ENCODE data around the gene GAA.

GAA gene

DNA sequence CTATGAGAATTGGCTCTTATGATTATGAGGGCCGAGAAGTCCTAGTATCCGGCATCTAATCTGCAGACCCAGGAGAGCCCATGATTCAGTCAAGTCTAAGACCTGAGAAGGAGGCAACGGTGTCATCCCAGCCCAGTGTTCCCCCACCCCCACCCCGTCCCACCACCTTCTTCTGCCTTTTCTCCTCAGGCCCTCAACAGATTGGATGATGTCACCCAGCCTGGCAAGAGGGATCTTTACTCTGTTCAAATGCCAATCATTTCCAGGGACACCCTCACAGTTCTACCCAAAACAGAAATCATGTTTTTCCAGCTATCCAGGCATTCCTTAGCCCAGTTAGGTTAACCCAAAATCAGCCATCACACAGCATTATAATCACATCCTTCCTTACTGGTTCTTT, 10.0 kb upstream of the GAA start:
- TF ChIP-seq, protein P1, sequence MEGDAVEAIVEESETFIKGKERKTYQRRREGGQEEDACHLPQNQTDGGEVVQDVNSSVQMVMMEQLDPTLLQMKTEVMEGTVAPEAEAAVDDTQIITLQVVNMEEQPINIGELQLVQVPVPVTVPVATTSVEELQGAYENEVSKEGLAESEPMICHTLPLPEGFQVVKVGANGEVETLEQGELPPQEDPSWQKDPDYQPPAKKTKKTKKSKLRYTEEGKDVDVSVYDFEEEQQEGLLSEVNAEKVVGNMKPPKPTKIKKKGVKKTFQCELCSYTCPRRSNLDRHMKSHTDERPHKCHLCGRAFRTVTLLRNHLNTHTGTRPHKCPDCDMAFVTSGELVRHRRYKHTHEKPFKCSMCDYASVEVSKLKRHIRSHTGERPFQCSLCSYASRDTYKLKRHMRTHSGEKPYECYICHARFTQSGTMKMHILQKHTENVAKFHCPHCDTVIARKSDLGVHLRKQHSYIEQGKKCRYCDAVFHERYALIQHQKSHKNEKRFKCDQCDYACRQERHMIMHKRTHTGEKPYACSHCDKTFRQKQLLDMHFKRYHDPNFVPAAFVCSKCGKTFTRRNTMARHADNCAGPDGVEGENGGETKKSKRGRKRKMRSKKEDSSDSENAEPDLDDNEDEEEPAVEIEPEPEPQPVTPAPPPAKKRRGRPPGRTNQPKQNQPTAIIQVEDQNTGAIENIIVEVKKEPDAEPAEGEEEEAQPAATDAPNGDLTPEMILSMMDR (IDR thresholded peaks at IDR 0.05; ENCODE audit: extremely low read depth, insufficient read depth, missing control alignments): no peak
- in situ Hi-C loops (cut with MboI; ENCODE audit: low pct_unique_long_range_greater_than_20kb, low sequenced_read_pairs, unreplicated experiment): no loop called here
- no peak for DNase-seq (ENCODE audit: low spot score)

- TF ChIP-seq, protein P1 (IDR thresholded peaks at IDR 0.05; ENCODE audit: extremely low read depth, insufficient read depth, missing control alignments): no peak
- in situ Hi-C loops (cut with MboI; ENCODE audit: low pct_unique_long_range_greater_than_20kb, low sequenced_read_pairs, unreplicated experiment): no loop called here
- DNase-seq (ENCODE audit: low spot score): no peak
Observed at GRCh38 chr17:80092959-80093358, 8.4 kb upstream of the GAA start.

DNA sequence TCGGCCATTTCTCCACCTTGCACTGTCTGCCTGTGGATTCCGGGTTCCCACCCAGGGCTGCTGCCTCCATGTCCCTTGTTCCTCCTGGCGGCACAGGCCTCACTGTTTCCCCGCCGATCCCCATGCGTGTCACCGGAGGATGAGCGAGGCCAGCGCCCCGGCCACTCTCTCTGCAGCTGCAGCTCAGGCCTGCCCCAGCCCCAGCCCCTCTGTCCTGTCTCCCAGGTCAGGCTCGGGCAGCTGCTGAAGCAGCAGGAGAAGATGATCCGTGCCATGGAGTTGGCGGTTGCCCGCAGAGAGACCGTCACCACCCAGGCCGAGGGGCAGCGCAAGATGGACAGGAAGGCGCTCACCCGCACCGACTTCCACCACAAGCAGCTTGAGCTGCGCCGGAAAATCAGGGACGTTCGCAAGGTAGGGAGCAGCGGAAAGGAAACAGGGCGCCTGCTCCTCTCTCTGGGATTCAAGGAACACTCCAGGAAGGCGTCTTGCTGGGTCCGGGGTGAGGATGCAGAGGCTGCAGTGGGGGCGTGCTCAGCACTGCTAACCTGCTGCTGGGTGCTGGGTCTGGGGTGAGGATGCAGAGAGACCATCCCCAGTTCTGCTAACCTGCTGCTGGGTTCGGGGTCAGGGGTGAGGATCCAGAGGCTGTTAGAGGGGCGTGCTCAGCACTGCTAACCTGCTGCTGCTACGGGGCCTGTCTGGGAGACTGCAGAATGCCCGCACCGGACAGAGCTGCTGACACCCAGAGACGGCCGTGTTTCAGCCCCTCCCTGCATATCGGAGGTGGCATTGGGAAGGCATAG, 6.1 kb upstream of the GAA start:
- no peak for DNase-seq (ENCODE audit: low spot score)
- in situ Hi-C loops (cut with MboI; ENCODE audit: low pct_unique_long_range_greater_than_20kb, low sequenced_read_pairs, unreplicated experiment): no loop called here
- TF ChIP-seq, protein P1 (IDR thresholded peaks at IDR 0.05; ENCODE audit: extremely low read depth, insufficient read depth, missing control alignments): no peak

GRCh38 chr17:80095844-80096475, 5.4 kb upstream of the GAA start:
- TF ChIP-seq, protein P1 (IDR thresholded peaks at IDR 0.05; ENCODE audit: extremely low read depth, insufficient read depth, missing control alignments): no peak
- DNase-seq (ENCODE audit: low spot score): no peak
- in situ Hi-C loops (cut with MboI; ENCODE audit: low pct_unique_long_range_greater_than_20kb, low sequenced_read_pairs, unreplicated experiment): no loop called here

DNA sequence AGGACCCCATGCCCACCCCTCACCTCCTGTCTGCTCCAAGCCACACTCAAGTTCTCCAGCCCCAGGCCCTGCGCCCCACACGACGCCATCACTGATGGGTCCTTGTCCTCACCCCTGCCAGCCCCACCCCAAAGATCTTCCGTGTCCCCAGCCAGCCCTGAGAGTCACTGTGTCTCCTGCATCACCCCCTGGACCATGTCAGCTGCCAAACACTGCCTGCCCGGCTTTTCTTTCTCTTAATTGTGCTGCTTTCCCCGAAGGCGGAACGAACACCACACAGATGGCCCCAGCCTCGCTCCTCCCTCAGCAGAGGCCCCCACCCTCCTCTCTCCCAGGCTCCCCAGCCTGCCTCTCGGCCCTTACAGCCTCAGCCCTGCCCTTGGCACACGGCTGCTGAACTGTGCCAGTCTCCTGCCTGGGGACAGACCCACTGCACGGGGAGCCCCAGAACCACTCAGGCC, 4.8 kb upstream of the GAA start:
- in situ Hi-C loops (cut with MboI; ENCODE audit: low pct_unique_long_range_greater_than_20kb, low sequenced_read_pairs, unreplicated experiment): no loop called here
- TF ChIP-seq, protein P1 (IDR thresholded peaks at IDR 0.05; ENCODE audit: extremely low read depth, insufficient read depth, missing control alignments): no peak
- no peak for DNase-seq (ENCODE audit: low spot score)

GRCh38 chr17:80097127-80097621, 4.2 kb upstream of the GAA start:
- in situ Hi-C loops (cut with MboI; ENCODE audit: low pct_unique_long_range_greater_than_20kb, low sequenced_read_pairs, unreplicated experiment): no loop called here
- TF ChIP-seq, protein P1 (IDR thresholded peaks at IDR 0.05; ENCODE audit: extremely low read depth, insufficient read depth, missing control alignments): no peak

More at GRCh38 chr17:80097127-80097621, 4.2 kb upstream of the GAA start:
- DNase-seq (ENCODE audit: low spot score): no peak
